Tibial artery (tissue), 4 donors: ENCODE measurements around the gene SUN3.

Experiments
- DNase-seq, 2 donors: peaks; one replicate each; pipeline ENCODE4 v3.0.0-alpha.2; 2019
- H3K27ac ChIP-seq, 2 donors: fragments of 200-600 bp; sonication (generic) in 1 of 2; 1 replicate in 1 of 2; 2 replicates in 1 of 2; pipeline ENCODE4 v1.5.1; 2018 to 2019; ENCODE audit warnings: mild to moderate bottlenecking in 1 of 2
- H3K27me3 ChIP-seq, 2 donors: fragments of 200-600 bp; sonication (generic) in 1 of 2; one replicate each; pipeline versions ENCODE4 v1.5.1 to v1.6.0; 2016 to 2019
- H3K36me3 ChIP-seq, 3 donors: fragments of 200-600 bp; sonication (generic) in 2 of 3; one replicate each; pipeline ENCODE4 v1.5.1; 2016 to 2019; ENCODE audit warnings: mild to moderate bottlenecking in 2 of 3
- H3K4me1 ChIP-seq, 4 donors: fragments of 200-600 bp; sonication (generic) in 2 of 4; 1 replicate in 3 of 4; 2 replicates in 1 of 4; pipeline ENCODE4 v1.5.1; 2016 to 2019
- H3K4me3 ChIP-seq, 2 donors: fragments of 200-600 bp; sonication (generic) in 1 of 2; 1 replicate in 1 of 2; 2 replicates in 1 of 2; pipeline ENCODE4 v1.5.1; 2018 to 2019; ENCODE audit warnings: mild to moderate bottlenecking in 2 of 2
- H3K9me3 ChIP-seq, 3 donors: fragments of 200-600 bp; sonication (generic) in 1 of 3; one replicate each; pipeline ENCODE4 v1.5.1; 2016 to 2019
- CTCF ChIP-seq, 2 experiments: fragments of 200-600 bp in 1 of 2; fragments of 450-650 bp in 1 of 2; IDR thresholded peaks; one replicate each; pipeline ENCODE4 v1.5.1; 2017 to 2019; ENCODE audit warnings: antibody characterized with exemption in 2 of 2, mild to moderate bottlenecking in 1 of 2, moderate library complexity in 1 of 2
- intact Hi-C: fragments of 100-400 bp; cut with DNase I; formaldehyde crosslinking; loops from one replicate; pipeline ENCODE4 v1.15.0; 2023; ENCODE audit warnings: low total_unique reads

Gene SUN3

GRCh38 chr7:47965456-47965855, 63.5 kb downstream of the SUN3 start:
- no peak for TF ChIP-seq CTCF (IDR thresholded peaks at IDR 0.05)
- peaks cover 64 to 84% (median 76%) of the 10 kb centered on the region in 3 donors for H3K36me3 ChIP-seq
- intact Hi-C loops: no loop called here
- H3K4me1 ChIP-seq: no peaks in the 10 kb centered on the region
- H3K27ac ChIP-seq: no peak overlapping the region
- no peaks in the 10 kb centered on the region for H3K9me3 ChIP-seq
- no peak overlapping the region for H3K4me3 ChIP-seq
- DNase-seq: no peak
- H3K27me3 ChIP-seq: no peaks in the 10 kb centered on the region

GRCh38 chr7:47962262-47962661, 66.6 kb downstream of the SUN3 start:
- Histone ChIP-seq H3K4me1 (no peaks in the 10 kb centered on the region), H3K27ac (no peak overlapping the region), H3K9me3 (no peaks in the 10 kb centered on the region), H3K27me3 (no peaks in the 10 kb centered on the region), H3K4me3 (no peak overlapping the region), H3K36me3 (peaks cover 63 to 72% (median 63%) of the 10 kb centered on the region in 3 donors)
- intact Hi-C loops: no loop called here
- no peak for TF ChIP-seq CTCF (IDR thresholded peaks at IDR 0.05)
- DNase-seq: no peak

- Histone ChIP-seq H3K4me3 (no peak overlapping the region), H3K4me1 (no peaks in the 10 kb centered on the region), H3K27me3 (no peaks in the 10 kb centered on the region), H3K36me3 (peaks cover 13 to 54% (median 33%) of the 10 kb centered on the region in 3 donors), H3K9me3 (no peaks in the 10 kb centered on the region), H3K27ac (no peak overlapping the region)
- DNase-seq: no peak
- TF ChIP-seq CTCF (IDR thresholded peaks at IDR 0.05): no peak
- intact Hi-C loops: no loop called here
Observed at GRCh38 chr7:47957156-47957555, 71.8 kb downstream of the SUN3 start.

GRCh38 chr7:47956220-47956619, 72.7 kb downstream of the SUN3 start:
- intact Hi-C loops: no loop called here
- DNase-seq: no peak
- TF ChIP-seq CTCF (IDR thresholded peaks at IDR 0.05): no peak
- H3K4me1 ChIP-seq: no peaks in the 10 kb centered on the region
- no peaks in the 10 kb centered on the region for H3K27me3 ChIP-seq
- no peaks in the 10 kb centered on the region for H3K9me3 ChIP-seq
- H3K36me3 ChIP-seq: peaks cover 5 to 44% (median 26%) of the 10 kb centered on the region in 3 donors
- H3K27ac ChIP-seq: no peak overlapping the region
- no peak overlapping the region for H3K4me3 ChIP-seq

- no peak for TF ChIP-seq CTCF (IDR thresholded peaks at IDR 0.05)
- Histone ChIP-seq H3K27ac (no peak overlapping the region), H3K9me3 (no peaks in the 10 kb centered on the region), H3K4me1 (no peaks in the 10 kb centered on the region), H3K4me3 (no peak overlapping the region), H3K36me3 (peaks cover 0 to 39% (median 21%) of the 10 kb centered on the region in 3 donors), H3K27me3 (no peaks in the 10 kb centered on the region)
- DNase-seq: no peak
- intact Hi-C loops: no loop called here
Observed at GRCh38 chr7:47954231-47954911, 74.5 kb downstream of the SUN3 start.
